HUES48 (cell line): ENCODE data around the gene CDC25B.
"Not testable (repeated sequence)": the region's sequence is repeated elsewhere in the genome, so short reads cannot be mapped to it uniquely, and the experiment has no call there.

ENCODE experiments used
- H3K27ac ChIP-seq: one replicate; pipeline ENCODE4 v1.7.0; 2013; ENCODE audit warnings: low read depth, low read length, inconsistent platforms
- H3K27me3 ChIP-seq: 2 replicates; pipeline ENCODE4 v1.6.1; 2013; ENCODE audit warnings: mild to moderate bottlenecking, low read length; ENCODE audit not compliant: control insufficient read depth, insufficient read depth
- H3K36me3 ChIP-seq: 2 replicates; pipeline ENCODE4 v1.6.1; 2013; ENCODE audit warnings: low read length; ENCODE audit not compliant: control insufficient read depth, insufficient read depth
- H3K4me1 ChIP-seq: 2 replicates; pipeline ENCODE4 v1.6.1; 2013; ENCODE audit warnings: mild to moderate bottlenecking, low read length; ENCODE audit not compliant: control insufficient read depth, insufficient read depth
- H3K4me3 ChIP-seq: 2 replicates; pipeline ENCODE4 v1.5.1; 2013; ENCODE audit warnings: mild to moderate bottlenecking, low read depth, low read length
- H3K9ac ChIP-seq: 2 replicates; pipeline ENCODE4 v1.6.1; 2013; ENCODE audit warnings: mild to moderate bottlenecking, low read depth, low read length, moderate library complexity
- H3K9me3 ChIP-seq: 2 replicates; pipeline ENCODE4 v1.6.1; 2013; ENCODE audit warnings: low read length; ENCODE audit not compliant: control insufficient read depth, insufficient read depth

The CDC25B gene

DNA sequence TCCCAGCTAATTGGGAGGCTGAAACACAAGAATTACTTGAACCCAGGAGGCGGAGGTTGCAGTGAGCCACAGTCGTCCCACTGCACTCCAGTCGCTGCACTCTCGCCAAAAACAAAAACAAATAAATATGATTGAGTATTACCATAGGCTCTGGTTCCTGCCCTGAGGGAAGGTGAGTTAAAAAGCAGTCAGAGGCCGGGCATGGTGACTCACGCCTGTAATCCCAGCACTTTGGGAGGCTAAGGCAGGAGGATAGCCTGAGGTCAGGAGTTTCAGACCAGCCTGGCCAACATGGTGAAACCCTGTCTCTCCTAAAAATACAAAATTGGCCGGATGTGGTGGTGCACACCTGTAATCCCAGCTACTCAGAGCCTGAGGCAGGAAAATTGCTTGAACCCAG is 44.1 kb downstream of the CDC25B start:
- not testable (repeated sequence) for H3K9me3 ChIP-seq, H3K36me3 ChIP-seq, H3K9ac ChIP-seq, H3K4me3 ChIP-seq, H3K27me3 ChIP-seq, H3K4me1 ChIP-seq, H3K27ac ChIP-seq

DNA sequence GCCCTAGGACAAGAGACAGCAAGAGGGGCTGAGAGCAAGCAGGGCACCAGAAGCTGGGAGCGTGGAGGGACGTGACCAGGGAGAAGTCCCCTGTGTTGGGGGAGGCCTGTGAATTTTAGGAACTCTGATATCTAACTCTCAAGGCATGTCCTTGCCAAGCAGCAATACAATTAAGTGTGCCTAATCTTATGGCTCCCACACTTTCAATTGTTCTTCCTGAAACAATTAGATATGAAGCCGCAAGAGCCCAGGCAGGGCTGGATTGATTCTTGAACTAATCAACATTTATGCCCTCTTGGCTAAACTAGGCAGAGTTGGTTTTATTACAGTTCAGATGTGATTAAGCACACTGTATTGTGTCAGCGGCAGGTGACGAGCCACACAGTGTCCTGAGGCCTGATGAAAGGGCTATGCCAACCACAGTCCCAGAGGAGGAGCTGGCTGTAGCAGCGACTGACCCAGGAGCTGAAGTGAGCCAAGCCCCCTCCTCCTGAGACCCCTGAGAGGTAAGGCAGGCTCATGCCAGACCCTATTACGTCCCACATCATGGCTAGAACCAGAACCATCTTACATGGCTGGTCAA is 46.3 kb downstream of the CDC25B start:
- Histone ChIP-seq H3K36me3 (no peaks in the 10 kb centered on the region), H3K9ac (no peak overlapping the region), H3K9me3 (no peaks in the 10 kb centered on the region), H3K27ac (no peak overlapping the region), H3K27me3 (no peaks in the 10 kb centered on the region), H3K4me1 (peaks cover 4% of the 10 kb centered on the region; the same call in 1 of the 2 replicates), H3K4me3 (no peak overlapping the region)

GRCh38 chr20:3843490-3843889 is 47.4 kb downstream of the CDC25B start:
- peaks cover 4% of the 10 kb centered on the region; the same call in 1 of the 2 replicates for H3K4me1 ChIP-seq
- no peaks in the 10 kb centered on the region for H3K36me3 ChIP-seq
- no peaks in the 10 kb centered on the region for H3K27me3 ChIP-seq
- no peaks in the 10 kb centered on the region for H3K9me3 ChIP-seq
- no peak overlapping the region for H3K4me3 ChIP-seq
- no peak overlapping the region for H3K27ac ChIP-seq
- H3K9ac ChIP-seq = no peak overlapping the region

- not testable (repeated sequence) for H3K27me3 ChIP-seq, H3K4me1 ChIP-seq, H3K27ac ChIP-seq, H3K9me3 ChIP-seq, H3K9ac ChIP-seq, H3K4me3 ChIP-seq, H3K36me3 ChIP-seq
Measured at GRCh38 chr20:3843990-3844619, 48.0 kb downstream of the CDC25B start.

DNA sequence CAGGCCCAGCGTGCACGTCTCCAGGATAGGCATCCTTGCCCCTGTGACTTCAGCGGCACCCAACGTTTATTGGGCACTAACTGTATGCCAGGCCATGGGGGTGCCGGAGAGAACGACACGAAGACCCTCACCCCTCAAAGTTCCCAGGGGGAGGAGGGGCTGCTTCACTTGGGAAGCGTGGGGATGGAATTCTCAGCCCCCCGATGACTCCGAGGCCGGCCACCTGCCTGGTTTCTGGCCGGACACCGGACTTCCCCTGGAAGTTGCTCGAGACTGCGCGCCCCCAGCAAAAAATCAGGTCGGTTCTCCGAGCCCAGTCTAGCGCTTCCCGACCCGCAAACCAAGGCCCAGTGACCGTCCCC is 50.2 kb downstream of the CDC25B start:
- Histone ChIP-seq H3K9ac (peak overlapping the region; percentile 63), H3K27ac (peak overlapping the region; percentile 33), H3K27me3 (no peaks in the 10 kb centered on the region), H3K36me3 (0 out of 2 replicates have a peak, but pooled peaks cover 3% of the 10 kb centered on the region), H3K4me1 (no peaks in the 10 kb centered on the region), H3K9me3 (no peaks in the 10 kb centered on the region), H3K4me3 (peak overlapping the region; percentile 75)

GRCh38 chr20:3846740-3847428 is 50.8 kb downstream of the CDC25B start, which contains the start of gene MAVS:
TSS of gene MAVS (plus strand) at chr20:3846834. CDS start at chr20:3854625, 7,791 bp downstream.
- Histone ChIP-seq H3K9ac (peak within 1 kb of the TSS; percentile 69), H3K4me3 (peak within 1 kb of the TSS; percentile 75), H3K27ac (peak within 1 kb of the TSS; percentile 66), H3K27me3 (no peaks in the 10 kb centered on the region), H3K4me1 (no peaks in the 10 kb centered on the region), H3K36me3 (0 out of 2 replicates have a peak, but pooled peaks cover 3% of the 10 kb centered on the region), H3K9me3 (no peaks in the 10 kb centered on the region)

- Histone ChIP-seq H3K27me3 (no peaks in the 10 kb centered on the region), H3K36me3 (0 out of 2 replicates have a peak, but pooled peaks cover 3% of the 10 kb centered on the region), H3K9ac (peak overlapping the region; percentile 69; the same call in 1 of the 2 replicates), H3K4me1 (no peaks in the 10 kb centered on the region), H3K9me3 (no peaks in the 10 kb centered on the region), H3K27ac (peak overlapping the region; percentile 66), H3K4me3 (peak overlapping the region; percentile 75)
Measured at GRCh38 chr20:3847429-3847940, 51.4 kb downstream of the CDC25B start.

- Histone ChIP-seq H3K9ac (no peak overlapping the region), H3K27ac (no peak overlapping the region), H3K9me3 (no peaks in the 10 kb centered on the region), H3K27me3 (no peaks in the 10 kb centered on the region), H3K36me3 (0 out of 2 replicates have a peak, but pooled peaks cover 3% of the 10 kb centered on the region), H3K4me1 (no peaks in the 10 kb centered on the region), H3K4me3 (no peak overlapping the region)
Measured at GRCh38 chr20:3848565-3848964, 52.5 kb downstream of the CDC25B start.

GRCh38 chr20:3854462-3854871 is 58.4 kb downstream of the CDC25B start:
- peaks cover 25% of the 10 kb centered on the region for H3K36me3 ChIP-seq
- H3K4me3 ChIP-seq = no peak overlapping the region
- no peak overlapping the region for H3K9ac ChIP-seq
- H3K27me3 ChIP-seq = no peaks in the 10 kb centered on the region
- H3K9me3 ChIP-seq = no peaks in the 10 kb centered on the region
- H3K27ac ChIP-seq = no peak overlapping the region
- no peaks in the 10 kb centered on the region for H3K4me1 ChIP-seq
